IMR-90 (cell line): Measurements from ENCODE around the gene LILRA6. TPM values are rescaled to one million over a fixed set of nuclear protein-coding genes. Genes with fewer than 3 reads are reported as not detected.
"Not testable (repeated sequence)": the region's sequence is repeated elsewhere in the genome, so short reads cannot be mapped to it uniquely, and the experiment has no call there.

Experiments used
- ATAC-seq: fragments of 200-7000 bp; cut with Tn5 transposase; 2 replicates; pipeline ENCODE4 v1.9.1; 2020; ENCODE audit warnings: low read depth, mild to moderate bottlenecking, moderate library complexity
- BruUV-seq: library from RNA; stranded (reverse); fragments of 400-500 nt; replicated peaks from 2 replicates; lab custom pipeline; 2021; lab: Mats Ljungman, UMichigan
- CTCF ChIA-PET: fragments of 300-600 bp; formaldehyde crosslinking; extraction: SDS; loops from one replicate; lab custom pipeline; 2021; ENCODE audit warnings: antibody characterized with exemption; lab: Yijun Ruan, JAX
- POLR2A ChIA-PET: fragments of 300-600 bp; sonication (Branson Sonifier 250); formaldehyde crosslinking; loops from one replicate; lab custom pipeline; 2022; ENCODE audit warnings: antibody characterized with exemption; ENCODE audit not compliant: unreplicated experiment; lab: Charles Lee
- DNase-seq: peaks from one replicate; pipeline ENCODE4 v3.0.0; 2013
- H2AFZ ChIP-seq: replicated peaks from 2 replicates; pipeline ENCODE3; 2013; ENCODE audit warnings: low read length, mild to moderate bottlenecking; ENCODE audit not compliant: poor library complexity
- H2AK5ac ChIP-seq: 2 replicates; pipeline ENCODE4 v1.6.1; 2013; ENCODE audit warnings: low read depth, low read length, inconsistent platforms
- H2AK9ac ChIP-seq: replicated peaks from 2 replicates; pipeline ENCODE3; 2013; ENCODE audit warnings: mild to moderate bottlenecking, low read depth, low read length, moderate library complexity; ENCODE audit not compliant: poor library complexity
- H2BK120ac ChIP-seq: 2 replicates; pipeline ENCODE4 v1.6.1; 2013; ENCODE audit warnings: low read depth, low read length, inconsistent platforms
- H2BK15ac ChIP-seq: 3 replicates; pipeline ENCODE4 v1.6.1; 2013; ENCODE audit warnings: low read depth, low read length, inconsistent platforms
- H2BK20ac ChIP-seq: 2 replicates; pipeline ENCODE4 v1.6.1; 2013; ENCODE audit warnings: low read depth, mild to moderate bottlenecking, inconsistent platforms, low read length, moderate library complexity
- H2BK5ac ChIP-seq: 2 replicates; pipeline ENCODE4 v1.6.1; 2013; ENCODE audit warnings: mild to moderate bottlenecking, low read depth, low read length, inconsistent platforms; ENCODE audit not compliant: poor library complexity, severe bottlenecking
- H3K14ac ChIP-seq: replicated peaks from 2 replicates; pipeline ENCODE4 v1.6.1; 2013; ENCODE audit warnings: low read depth, low read length, inconsistent platforms
- H3K18ac ChIP-seq: 2 replicates; pipeline ENCODE4 v1.6.1; 2013; ENCODE audit warnings: low read depth, low read length, control low read depth
- H3K23ac ChIP-seq: 2 replicates; pipeline ENCODE4 v1.6.1; 2013; ENCODE audit warnings: low read depth, low read length, inconsistent platforms
- H3K27ac ChIP-seq: 2 replicates; pipeline ENCODE4 v1.5.1; 2013; ENCODE audit warnings: mild to moderate bottlenecking, control low read depth, low read length; ENCODE audit not compliant: insufficient read depth
- H3K27me3 ChIP-seq: 2 replicates; pipeline ENCODE4 v1.6.1; 2013; ENCODE audit warnings: low read length; ENCODE audit not compliant: control insufficient read depth, insufficient read depth
- H3K36me3 ChIP-seq: 2 replicates; pipeline ENCODE4 v1.6.1; 2013; ENCODE audit warnings: low read length, mixed read lengths; ENCODE audit not compliant: control insufficient read depth, insufficient read depth
- H3K4ac ChIP-seq: 2 replicates; pipeline ENCODE4 v1.6.1; 2013; ENCODE audit warnings: low read depth, low read length, inconsistent platforms
- H3K4me1 ChIP-seq: 2 replicates; pipeline ENCODE4 v1.6.1; 2013; ENCODE audit warnings: low read length, mixed read lengths; ENCODE audit not compliant: control insufficient read depth, insufficient read depth
- H3K4me2 ChIP-seq: 2 replicates; pipeline ENCODE4 v1.6.1; 2013; ENCODE audit warnings: low read depth, mild to moderate bottlenecking, control low read depth, low read length, moderate library complexity
- H3K4me3 ChIP-seq: 2 replicates; pipeline ENCODE4 v1.5.1; 2013; ENCODE audit warnings: low read depth, mild to moderate bottlenecking, control low read depth, low read length, moderate library complexity; ENCODE audit not compliant: insufficient read depth
- H3K56ac ChIP-seq: 2 replicates; pipeline ENCODE4 v1.6.1; 2013; ENCODE audit warnings: low read length, inconsistent platforms; ENCODE audit not compliant: insufficient read depth; ENCODE audit errors: extremely low read depth
- H3K79me1 ChIP-seq, 2 experiments: 2 replicates each; pipeline ENCODE4 v1.6.1; 2013; ENCODE audit warnings: low read length in 2 of 2, inconsistent platforms in 1 of 2, low read depth in 1 of 2
- H3K9ac ChIP-seq: 2 replicates; pipeline ENCODE4 v1.6.1; 2013; ENCODE audit warnings: low read depth, low read length, control low read depth
- H3K9me1 ChIP-seq: 2 replicates; pipeline ENCODE4 v1.6.1; 2013; ENCODE audit warnings: low read length, inconsistent platforms; ENCODE audit not compliant: insufficient read depth
- H3K9me3 ChIP-seq: 2 replicates; pipeline ENCODE4 v1.6.1; 2013; ENCODE audit warnings: low read length; ENCODE audit not compliant: control insufficient read depth, insufficient read depth
- H4K20me1 ChIP-seq: 2 replicates; pipeline ENCODE4 v1.6.1; 2013; ENCODE audit warnings: low read length, inconsistent platforms; ENCODE audit not compliant: insufficient read depth
- H4K5ac ChIP-seq: 2 replicates; pipeline ENCODE4 v1.6.1; 2013; ENCODE audit warnings: mild to moderate bottlenecking, low read depth, low read length, control low read depth
- H4K8ac ChIP-seq, 2 experiments: 2 replicates each; pipeline ENCODE4 v1.6.1; 2013; ENCODE audit warnings: low read depth in 2 of 2, low read length in 2 of 2, control low read depth in 1 of 2, inconsistent platforms in 1 of 2
- H4K91ac ChIP-seq: 2 replicates; pipeline ENCODE4 v1.6.1; 2013; ENCODE audit warnings: low read depth, low read length, inconsistent platforms; ENCODE audit not compliant: insufficient read depth
- WGBS, 2 experiments: methylation state at CpG; one replicate each; pipeline versions ENCODE4 v1.1.5 to v1.1.7; 2013; ENCODE audit warnings: missing lambda C conversion rate in 2 of 2; ENCODE audit not compliant: insufficient read length in 1 of 2; ENCODE audit errors: extremely low coverage in 2 of 2; 5-methylcytosine and 5-hydroxymethylcytosine counted together
- dilution Hi-C: fragments of 300-500 bp; cut with HindIII; formaldehyde crosslinking; loops from one replicate; pipeline ENCODE4 v1.14.3; 2018; ENCODE audit warnings: low sequenced_read_pairs; ENCODE audit not compliant: unreplicated experiment
- in situ Hi-C: fragments of 300-500 bp; cut with MboI; formaldehyde crosslinking; loops from 3 replicates; pipeline ENCODE4 v1.14.3; 2019; ENCODE audit warnings: low sequenced_read_pairs, inconsistent platforms, mixed read lengths
- intact Hi-C: fragments of 100-400 bp; cut with micrococcal nuclease; formaldehyde crosslinking; loops from 2 replicates; pipeline ENCODE4 v1.10.0; 2022
- polyA plus RNA-seq, 3 experiments: library from polyadenylated mRNA; depleted of rRNA; stranded (reverse); fragments of >200 nt; gene quantifications; 2 replicates each; pipeline ENCODE4 v1.2.3, GENCODE V29; 2012; ENCODE audit warnings: low replicate concordance in 1 of 3
- total RNA-seq: library from RNA; depleted of rRNA; stranded (reverse); fragments of >200 nt; gene quantifications from 2 replicates; pipeline ENCODE4 v1.2.3, GENCODE V29; 2012

Gene LILRA6
- total and polyA plus RNA-seq, 2 of the 4 experiments (the other 2 are of a cell fraction): not detected

DNA sequence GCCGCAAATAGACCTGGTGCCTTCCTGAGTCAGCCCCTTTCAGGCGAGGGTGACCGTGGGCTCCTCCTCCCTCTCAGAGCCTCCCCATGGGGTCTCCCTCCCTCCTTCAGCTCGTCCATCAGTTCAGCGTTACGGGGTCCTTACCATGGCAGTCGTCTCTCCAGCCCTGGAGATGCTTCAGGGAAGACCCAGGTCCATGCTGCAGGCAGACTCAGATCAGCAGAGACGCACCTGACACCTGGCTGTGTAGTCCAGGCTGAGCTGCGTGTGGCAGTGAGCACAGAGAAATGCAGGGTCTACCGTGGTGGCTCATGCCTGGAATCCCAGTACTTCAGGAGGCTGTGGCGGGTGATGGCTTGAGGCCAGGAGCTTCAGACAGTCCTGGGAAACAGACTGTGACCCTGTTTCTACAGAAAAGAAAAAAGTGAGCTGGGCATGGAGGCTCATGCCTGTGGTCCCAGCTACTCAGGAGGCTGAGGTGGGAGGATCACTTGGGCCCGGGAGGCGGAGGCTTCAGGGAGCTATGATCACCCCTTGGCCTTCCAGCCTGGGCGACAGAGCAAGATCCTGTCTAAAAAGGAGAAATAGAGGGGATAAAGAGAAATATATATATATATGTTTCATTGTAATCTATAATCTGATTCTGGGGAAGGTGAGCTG lies 19.2 kb downstream of the LILRA6 start:
- WGBS, 2 experiments: 33% methylated on average over 9 of the region's 14 CpGs; no CpG with 5 or more reads in 1 of the 2 experiments
- DNase-seq, intact Hi-C loops: not testable (repeated sequence)

DNA sequence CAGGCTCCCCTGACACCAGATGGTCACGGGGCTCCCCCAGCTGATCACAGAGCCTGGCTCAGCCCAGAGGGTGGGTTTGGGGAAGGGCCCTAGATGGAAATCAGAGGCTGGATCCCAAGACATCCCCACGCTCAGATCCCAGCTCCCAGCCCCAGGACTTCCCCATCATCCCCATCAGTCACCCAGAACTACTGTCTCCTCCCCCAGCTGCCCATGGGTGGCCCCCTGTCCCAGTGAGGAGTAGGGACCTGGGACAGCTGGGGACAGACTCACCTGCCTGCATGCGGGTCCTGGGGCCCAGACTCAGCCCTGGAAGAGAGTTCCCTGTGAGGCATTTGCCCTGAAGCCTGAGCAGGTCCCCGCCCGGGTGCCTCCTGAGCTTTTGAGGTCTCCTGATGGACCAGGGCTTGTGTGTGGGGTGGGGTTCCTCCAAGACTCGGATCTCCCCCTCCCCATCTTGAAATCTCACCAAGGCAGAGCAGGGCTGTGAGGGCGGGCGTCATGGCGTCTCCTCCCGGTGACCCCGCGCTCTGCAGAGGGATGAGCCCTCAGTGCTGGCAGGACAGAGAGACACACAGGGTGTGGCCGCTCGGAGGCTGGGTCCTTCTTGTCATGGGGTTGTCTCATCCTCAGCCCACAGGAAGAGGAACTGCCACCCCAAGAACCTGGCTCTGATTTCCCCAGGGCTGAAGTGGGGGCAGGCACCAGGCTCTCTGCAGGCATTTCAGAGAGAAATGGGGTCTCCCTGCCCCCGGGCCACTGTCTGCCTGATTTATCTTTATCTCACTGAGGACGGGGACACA lies 19.9 kb downstream of the LILRA6 start, which contains the start of gene LILRB3:
TSS of gene LILRB3 (minus strand) at position 534 of the 803 bp plus-strand sequence. CDS start at position 503, 31 bp downstream.
- CTCF ChIA-PET: interaction anchor here (1.2 kb wide), 1 partner anchor 10 kb away, joined by 3 read pairs; no protein-coding TSS in a partner anchor

More for the DNA sequence above, 19.2 kb downstream of the LILRA6 start:
- H4K5ac ChIP-seq, H3K79me1 ChIP-seq, H3K27ac ChIP-seq, BruUV-seq, in situ Hi-C loops, H2BK15ac ChIP-seq, ATAC-seq, H3K4me3 ChIP-seq, H3K9me1 ChIP-seq, H2AFZ ChIP-seq, H3K9ac ChIP-seq, H2BK5ac ChIP-seq, H2AK9ac ChIP-seq, H3K4me2 ChIP-seq, dilution Hi-C loops, H2AK5ac ChIP-seq, H3K27me3 ChIP-seq, POLR2A ChIA-PET, H3K9me3 ChIP-seq, H2BK120ac ChIP-seq, H3K56ac ChIP-seq, H4K20me1 ChIP-seq, H3K4ac ChIP-seq, H4K91ac ChIP-seq, H3K18ac ChIP-seq, H3K14ac ChIP-seq, H2BK20ac ChIP-seq, H3K4me1 ChIP-seq, H3K36me3 ChIP-seq, H4K8ac ChIP-seq, H3K23ac ChIP-seq: not testable (repeated sequence)
- CTCF ChIA-PET: interaction anchor here (1.2 kb wide), 1 partner anchor 9 kb away, joined by 3 read pairs; no protein-coding TSS in a partner anchor

More for the DNA sequence above, 19.9 kb downstream of the LILRA6 start, which contains the start of gene LILRB3:
- H3K79me1 ChIP-seq, DNase-seq, ATAC-seq, in situ Hi-C loops, intact Hi-C loops, H3K4me3 ChIP-seq, H2BK5ac ChIP-seq, H3K23ac ChIP-seq, H3K9me3 ChIP-seq, H2AK5ac ChIP-seq, H4K91ac ChIP-seq, H3K18ac ChIP-seq, H4K5ac ChIP-seq, H3K27ac ChIP-seq, POLR2A ChIA-PET, H2AFZ ChIP-seq, H3K56ac ChIP-seq, dilution Hi-C loops, H4K20me1 ChIP-seq, H3K4me1 ChIP-seq, H3K9ac ChIP-seq, H2BK15ac ChIP-seq, H3K4me2 ChIP-seq, H3K9me1 ChIP-seq, H4K8ac ChIP-seq, H3K27me3 ChIP-seq, H2AK9ac ChIP-seq, H3K14ac ChIP-seq, BruUV-seq, H3K36me3 ChIP-seq, H3K4ac ChIP-seq, H2BK120ac ChIP-seq, H2BK20ac ChIP-seq: not testable (repeated sequence)
- 47% methylated on average over 3 of the region's 16 CpGs; no CpG with 5 or more reads in 1 of the 2 experiments for WGBS, 2 experiments
